Muscle of leg (tissue), 11 donors: ENCODE results near the gene IL1RL2. TPM values are rescaled to one million over a fixed set of nuclear protein-coding genes. Genes with fewer than 3 reads are reported as not detected.
A peak's percentile ranks its signal among the peaks of the same experiment; 100 is the strongest.

Experiments used
- DNase-seq: peaks from one replicate; pipeline ENCODE4 v3.0.0; 2013
- H3K27ac ChIP-seq: one replicate; pipeline ENCODE4 v1.5.1; 2013; ENCODE audit warnings: mild to moderate bottlenecking, low read length, control low read depth
- H3K27me3 ChIP-seq: one replicate; pipeline ENCODE4 v1.6.1; 2013; ENCODE audit warnings: low read length; ENCODE audit not compliant: control insufficient read depth, insufficient read depth
- H3K36me3 ChIP-seq: one replicate; pipeline ENCODE4 v1.6.1; 2013; ENCODE audit warnings: low read length; ENCODE audit not compliant: control insufficient read depth, insufficient read depth
- H3K4me1 ChIP-seq: one replicate; pipeline ENCODE4 v1.6.1; 2013; ENCODE audit warnings: low read length; ENCODE audit not compliant: control insufficient read depth, insufficient read depth
- H3K4me3 ChIP-seq: one replicate; pipeline ENCODE4 v1.5.1; 2013; ENCODE audit warnings: low read length, control low read depth
- H3K9me3 ChIP-seq: replicated peaks from 2 replicates; pipeline ENCODE4 v1.6.1; 2013; ENCODE audit warnings: low read depth, low read length; ENCODE audit not compliant: control insufficient read depth
- WGBS: methylation state at CpG from one replicate; pipeline ENCODE4 v1.1.5; 2013; ENCODE audit warnings: missing lambda C conversion rate; ENCODE audit not compliant: insufficient coverage; 5-methylcytosine and 5-hydroxymethylcytosine counted together
- polyA plus RNA-seq, 8 donors: library from polyadenylated mRNA; unstranded; fragments of 120-200 nt; gene quantifications; one replicate each; pipeline versions ENCODE4 v1.2.1 to v1.2.3, GENCODE V29; 2013; ENCODE audit warnings: inconsistent platforms in 1 of 8, low replicate concordance in 1 of 8; ENCODE audit not compliant: insufficient read length in 8 of 8, insufficient read depth in 1 of 8
- total RNA-seq: library from RNA; stranded (reverse); fragments of 120-200 nt; gene quantifications from one replicate; pipeline ENCODE4 v1.2.4, GENCODE V29; 2013

The IL1RL2 gene
- total and polyA plus RNA-seq, 9 donors: 0.14 to 0.73 (median 0.23) TPM

DNA sequence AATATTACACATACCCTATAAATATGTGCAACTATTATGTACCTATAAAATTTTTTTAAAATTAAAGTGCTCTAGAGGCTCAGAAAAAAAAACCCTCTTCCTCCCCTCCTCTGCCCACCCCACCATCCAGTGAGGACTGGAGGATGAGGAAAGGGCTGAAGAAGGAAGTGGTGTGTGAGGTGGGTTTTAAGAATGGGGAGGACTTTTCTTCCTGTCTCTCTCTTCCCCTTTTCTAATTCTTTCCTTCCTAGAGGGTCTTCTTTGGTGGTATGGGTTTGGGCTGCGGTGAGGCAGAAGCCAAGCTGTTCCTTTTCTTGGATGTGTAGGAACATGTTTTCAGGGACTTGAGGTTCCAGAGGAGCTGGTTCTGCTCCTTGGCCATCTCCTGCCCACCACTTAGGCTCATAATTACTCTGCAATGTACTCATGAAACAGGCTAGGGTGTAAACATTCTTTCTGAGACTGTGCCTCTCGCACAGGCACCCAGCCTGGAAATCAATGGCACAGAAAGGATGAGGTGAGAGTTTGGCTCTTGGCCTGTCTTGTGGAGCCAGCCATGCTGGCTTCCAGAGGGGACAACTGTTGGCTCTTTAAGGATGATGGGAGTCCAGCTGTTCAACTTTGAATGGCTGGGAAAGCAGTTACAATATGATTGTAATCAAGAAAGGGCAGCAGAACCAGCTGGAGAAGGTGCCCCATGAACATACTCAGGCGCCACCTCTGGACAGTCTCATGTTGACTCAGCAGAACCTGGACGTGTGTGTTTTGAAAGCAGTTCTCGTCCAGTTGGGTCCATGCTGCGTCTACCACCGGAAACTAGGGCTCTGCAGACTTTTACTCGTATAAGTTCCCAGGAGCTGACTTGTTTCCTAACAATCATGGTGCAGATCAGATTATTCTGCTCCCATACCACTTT is 38.3 kb downstream of the IL1RL2 start:
- 87% methylated on average over 6 of the region's 8 CpGs for WGBS
- Histone ChIP-seq H3K4me3 (no peak overlapping the region), H3K27me3 (no peaks in the 10 kb centered on the region), H3K36me3 (no peaks in the 10 kb centered on the region), H3K9me3 (no peaks in the 10 kb centered on the region), H3K27ac (no peak overlapping the region), H3K4me1 (peaks cover 26% of the 10 kb centered on the region)
- no peak for DNase-seq

- WGBS: 67% methylated on average over 1 of the region's 6 CpGs
- H3K27ac ChIP-seq: no peak overlapping the region
- H3K4me3 ChIP-seq: no peak overlapping the region
- no peaks in the 10 kb centered on the region for H3K36me3 ChIP-seq
- DNase-seq: no peak
- peaks cover 29% of the 10 kb centered on the region for H3K4me1 ChIP-seq
- peaks cover 3% of the 10 kb centered on the region for H3K27me3 ChIP-seq
- no peaks in the 10 kb centered on the region for H3K9me3 ChIP-seq
Measured at GRCh38 chr2:102226171-102226570, 39.3 kb downstream of the IL1RL2 start.

- H3K9me3 ChIP-seq: no peaks in the 10 kb centered on the region
- peaks cover 29% of the 10 kb centered on the region for H3K4me1 ChIP-seq
- peaks cover 3% of the 10 kb centered on the region for H3K27me3 ChIP-seq
- H3K4me3 ChIP-seq: no peak overlapping the region
- H3K36me3 ChIP-seq: no peaks in the 10 kb centered on the region
- peak; percentile 47 for DNase-seq
- peak overlapping the region; percentile 89 for H3K27ac ChIP-seq
- WGBS: 46% methylated on average over 3 of the region's 7 CpGs
Measured at GRCh38 chr2:102226612-102227391, 40.0 kb downstream of the IL1RL2 start.

GRCh38 chr2:102229141-102229769 is 42.4 kb downstream of the IL1RL2 start:
- DNase-seq: peak; percentile 68
- peaks cover 3% of the 10 kb centered on the region for H3K27me3 ChIP-seq
- H3K4me3 ChIP-seq: no peak overlapping the region
- no peaks in the 10 kb centered on the region for H3K36me3 ChIP-seq
- 57% methylated on average over 1 of the region's 6 CpGs for WGBS
- peaks cover 29% of the 10 kb centered on the region for H3K4me1 ChIP-seq
- H3K27ac ChIP-seq: peak overlapping the region; percentile 26
- no peaks in the 10 kb centered on the region for H3K9me3 ChIP-seq

GRCh38 chr2:102230410-102230909 is 43.6 kb downstream of the IL1RL2 start:
- Histone ChIP-seq H3K4me3 (no peak overlapping the region), H3K36me3 (no peaks in the 10 kb centered on the region), H3K4me1 (peaks cover 29% of the 10 kb centered on the region), H3K27me3 (peaks cover 3% of the 10 kb centered on the region), H3K9me3 (no peaks in the 10 kb centered on the region), H3K27ac (no peak overlapping the region)
- 90% methylated on average over 3 of the region's 9 CpGs for WGBS
- DNase-seq: no peak

DNA sequence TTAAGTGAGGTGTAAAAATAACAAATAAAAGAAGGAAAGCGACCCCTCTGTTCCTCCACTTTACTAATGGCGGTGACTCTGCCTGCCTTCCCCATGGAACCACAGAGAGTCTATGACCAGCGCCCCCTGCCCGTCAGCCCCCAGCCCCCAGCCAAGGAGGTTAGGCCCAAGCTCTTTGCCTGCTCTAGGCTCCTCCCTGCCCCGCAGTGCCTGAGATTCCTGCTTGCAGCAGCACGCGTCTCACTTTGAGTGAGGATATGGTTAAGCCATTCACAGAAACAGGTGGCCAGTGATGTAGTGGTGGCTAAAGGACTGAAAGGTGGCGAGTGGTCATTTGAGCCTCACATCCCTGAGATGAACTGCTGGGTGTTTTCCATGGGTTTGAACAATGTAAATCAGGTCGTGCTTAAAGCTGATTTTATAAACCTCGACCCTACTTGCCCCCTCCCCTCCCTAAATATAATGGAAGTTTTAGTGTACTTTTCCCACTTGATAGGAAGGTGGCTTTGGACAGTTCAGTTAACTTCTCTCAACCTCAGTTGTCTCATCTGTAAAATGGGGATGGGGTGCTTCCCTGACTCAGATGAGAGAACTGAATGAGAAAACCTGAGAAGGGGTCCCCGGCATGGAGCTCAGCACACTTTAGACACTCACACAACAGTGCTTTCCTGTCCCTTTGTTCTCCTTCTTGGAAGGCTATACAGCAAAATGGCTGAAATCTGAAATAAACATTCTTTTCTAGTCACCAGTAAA is 46.5 kb downstream of the IL1RL2 start:
- no peak for DNase-seq
- peaks cover 12% of the 10 kb centered on the region for H3K4me1 ChIP-seq
- no peaks in the 10 kb centered on the region for H3K36me3 ChIP-seq
- H3K27ac ChIP-seq: no peak overlapping the region
- no peaks in the 10 kb centered on the region for H3K9me3 ChIP-seq
- H3K27me3 ChIP-seq: peaks cover 3% of the 10 kb centered on the region
- no peak overlapping the region for H3K4me3 ChIP-seq
- 76% methylated on average over 6 of the region's 11 CpGs for WGBS

GRCh38 chr2:102235042-102235473 is 48.2 kb downstream of the IL1RL2 start:
- H3K36me3 ChIP-seq: no peaks in the 10 kb centered on the region

DNA sequence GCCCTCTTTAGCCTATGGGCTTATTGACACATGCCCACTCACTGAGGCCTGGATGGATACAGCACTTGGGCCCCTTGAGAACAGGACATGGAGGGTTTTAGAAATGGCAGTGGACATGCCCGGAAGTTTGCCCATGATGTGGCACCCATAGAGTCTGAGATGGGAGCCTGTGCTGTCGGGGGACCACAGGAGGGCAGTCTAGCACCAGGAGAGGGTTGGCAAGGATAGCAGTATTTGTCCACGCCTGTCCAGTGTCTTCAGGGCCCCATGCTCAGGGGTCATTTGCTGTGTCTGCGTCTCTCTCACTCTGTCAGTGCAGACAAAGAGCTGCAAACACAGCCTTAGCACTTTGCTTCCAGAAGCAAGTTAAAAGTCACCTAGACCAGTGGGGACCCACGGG is 48.7 kb downstream of the IL1RL2 start:
- WGBS: 68% methylated on average over 5 of the region's 5 CpGs
- H3K9me3 ChIP-seq: no peaks in the 10 kb centered on the region
- peaks cover 3% of the 10 kb centered on the region for H3K27me3 ChIP-seq
- DNase-seq: no peak
- peaks cover 2% of the 10 kb centered on the region for H3K4me1 ChIP-seq
- H3K4me3 ChIP-seq: no peak overlapping the region
- H3K27ac ChIP-seq: no peak overlapping the region
- no peaks in the 10 kb centered on the region for H3K36me3 ChIP-seq

More at GRCh38 chr2:102235042-102235473, 48.2 kb downstream of the IL1RL2 start:
- H3K27ac ChIP-seq: no peak overlapping the region
- peaks cover 3% of the 10 kb centered on the region for H3K4me1 ChIP-seq
- 95% methylated on average over 16 of the region's 18 CpGs for WGBS
- no peaks in the 10 kb centered on the region for H3K9me3 ChIP-seq
- no peak for DNase-seq
- H3K4me3 ChIP-seq: no peak overlapping the region
- peaks cover 3% of the 10 kb centered on the region for H3K27me3 ChIP-seq

GRCh38 chr2:102236132-102236531 is 49.3 kb downstream of the IL1RL2 start:
- Histone ChIP-seq H3K9me3 (no peaks in the 10 kb centered on the region), H3K4me3 (no peak overlapping the region), H3K4me1 (peaks cover 2% of the 10 kb centered on the region), H3K27me3 (peaks cover under 1% of the 10 kb centered on the region), H3K27ac (no peak overlapping the region), H3K36me3 (no peaks in the 10 kb centered on the region)
- 54% methylated on average over 2 of the region's 5 CpGs for WGBS
- no peak for DNase-seq
